Gastrocnemius medialis (tissue), 4 donors: ENCODE data around the gene BCL11B. TPM values are rescaled to one million over a fixed set of nuclear protein-coding genes. Genes with fewer than 3 reads are reported as not detected.

Experiments
- ATAC-seq, 2 donors: fragments of 150-250 bp; one replicate each; pipeline ENCODE4 v1.9.1; 2016
- DNase-seq, 2 donors: peaks; one replicate each; pipeline ENCODE4 v3.0.0-alpha.2; 2019
- H3K27ac ChIP-seq, 4 donors: fragments of 200-600 bp; sonication (generic); 1 replicate in 1 of 4; 2 replicates in 3 of 4; pipeline ENCODE4 v1.5.1; 2016 to 2018; ENCODE audit warnings: mild to moderate bottlenecking in 2 of 4, moderate library complexity in 1 of 4
- H3K27me3 ChIP-seq, 3 donors: fragments of 200-600 bp; sonication (generic) in 2 of 3; 1 replicate in 1 of 3; 2 replicates in 2 of 3; pipeline versions ENCODE4 v1.5.1 to v1.6.0; 2016 to 2019; ENCODE audit warnings: mild to moderate bottlenecking in 1 of 3, moderate library complexity in 1 of 3
- H3K36me3 ChIP-seq, 2 donors: fragments of 200-600 bp; sonication (generic) in 1 of 2; one replicate each; pipeline ENCODE4 v1.5.1; 2017 to 2018
- H3K4me1 ChIP-seq, 2 donors: fragments of 200-600 bp; sonication (generic) in 1 of 2; one replicate each; pipeline ENCODE4 v1.5.1; 2016 to 2017; ENCODE audit warnings: mild to moderate bottlenecking in 2 of 2
- H3K4me3 ChIP-seq, 4 donors: fragments of 200-600 bp; sonication (generic) in 3 of 4; 1 replicate in 1 of 4; 2 replicates in 3 of 4; pipeline ENCODE4 v1.5.1; 2016 to 2019; ENCODE audit warnings: mild to moderate bottlenecking in 2 of 4
- H3K9me3 ChIP-seq, 3 donors: fragments of 200-600 bp; sonication (generic) in 2 of 3; 1 replicate in 1 of 3; 2 replicates in 2 of 3; pipeline ENCODE4 v1.5.1; 2016 to 2019
- POLR2A ChIP-seq, 2 donors: fragments of 450-650 bp; IDR thresholded peaks; one replicate each; pipeline ENCODE4 v1.6.1; 2017; ENCODE audit warnings: antibody characterized with exemption in 2 of 2, mild to moderate bottlenecking in 2 of 2, moderate library complexity in 2 of 2
- in situ Hi-C, 4 donors: fragments of 200-750 bp; cut with MboI; loops; one replicate each; pipeline versions ENCODE4 v1.15.0 to v1.8.0; 2017; ENCODE audit warnings: low sequenced_read_pairs in 4 of 4
- intact Hi-C: fragments of 100-400 bp; cut with DNase I; formaldehyde crosslinking; loops from one replicate; pipeline ENCODE4 v1.15.1; 2023; ENCODE audit warnings: low total_unique reads
- total RNA-seq, 4 donors: library from RNA; depleted of rRNA; stranded (reverse); fragments of >200 nt; gene quantifications; one replicate each; pipeline versions ENCODE4 v1.1.0 to v1.2.3, GENCODE V29; 2016
- TF ChIP-seq, protein P1 (sequence below), 5 experiments: fragments of 450-650 bp in 3 of 5; fragments of 200-600 bp in 2 of 5; sonication (generic) in 2 of 5; IDR thresholded peaks in 4 of 5; conservative IDR thresholded peaks in 1 of 5; 1 replicate in 4 of 5; 2 replicates in 1 of 5; pipeline ENCODE4 v1.5.1; 2016 to 2019; ENCODE audit warnings: antibody characterized with exemption in 5 of 5, mild to moderate bottlenecking in 3 of 5, moderate library complexity in 3 of 5

BCL11B gene
- total RNA-seq, 4 donors from 2014 or later = 0.05 to 0.62 (median 0.18) TPM; not detected in 1

DNA sequence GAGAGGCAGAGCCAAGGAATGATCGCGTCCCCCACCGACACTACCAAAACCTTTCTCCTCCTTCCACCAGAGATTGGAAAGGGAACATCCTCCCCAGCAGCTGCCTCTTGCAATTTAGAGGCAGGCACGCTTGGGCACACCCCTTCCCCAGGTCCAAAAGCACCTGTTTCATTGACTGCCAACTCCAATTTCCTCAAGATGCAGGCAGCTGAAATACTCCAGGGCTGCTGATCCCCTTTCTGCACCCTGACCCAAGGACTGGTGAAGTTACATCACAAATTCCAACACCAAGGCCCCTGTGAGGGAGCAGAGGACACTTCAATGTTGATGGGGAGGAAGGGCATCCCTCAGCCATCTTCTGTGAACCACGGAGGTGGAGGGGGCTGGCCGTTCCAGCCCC, 33.8 kb downstream of the BCL11B start:
- no peaks in the 10 kb centered on the region for H3K4me1 ChIP-seq
- no peak for TF ChIP-seq POLR2A (IDR thresholded peaks at IDR 0.05)
- TF ChIP-seq, protein P1, sequence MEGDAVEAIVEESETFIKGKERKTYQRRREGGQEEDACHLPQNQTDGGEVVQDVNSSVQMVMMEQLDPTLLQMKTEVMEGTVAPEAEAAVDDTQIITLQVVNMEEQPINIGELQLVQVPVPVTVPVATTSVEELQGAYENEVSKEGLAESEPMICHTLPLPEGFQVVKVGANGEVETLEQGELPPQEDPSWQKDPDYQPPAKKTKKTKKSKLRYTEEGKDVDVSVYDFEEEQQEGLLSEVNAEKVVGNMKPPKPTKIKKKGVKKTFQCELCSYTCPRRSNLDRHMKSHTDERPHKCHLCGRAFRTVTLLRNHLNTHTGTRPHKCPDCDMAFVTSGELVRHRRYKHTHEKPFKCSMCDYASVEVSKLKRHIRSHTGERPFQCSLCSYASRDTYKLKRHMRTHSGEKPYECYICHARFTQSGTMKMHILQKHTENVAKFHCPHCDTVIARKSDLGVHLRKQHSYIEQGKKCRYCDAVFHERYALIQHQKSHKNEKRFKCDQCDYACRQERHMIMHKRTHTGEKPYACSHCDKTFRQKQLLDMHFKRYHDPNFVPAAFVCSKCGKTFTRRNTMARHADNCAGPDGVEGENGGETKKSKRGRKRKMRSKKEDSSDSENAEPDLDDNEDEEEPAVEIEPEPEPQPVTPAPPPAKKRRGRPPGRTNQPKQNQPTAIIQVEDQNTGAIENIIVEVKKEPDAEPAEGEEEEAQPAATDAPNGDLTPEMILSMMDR (IDR thresholded peaks at IDR 0.05 in 4 of 5, conservative IDR thresholded peaks at IDR 0.05 in 1 of 5) = no peak
- H3K27ac ChIP-seq = no peak overlapping the region
- intact Hi-C loops (no loop called here), in situ Hi-C loops (no loop called here)
- peaks cover 0 to 39% (median 7%) of the 10 kb centered on the region in 3 donors for H3K27me3 ChIP-seq
- peaks cover 0 to 5% (median 0%) of the 10 kb centered on the region in 3 donors for H3K9me3 ChIP-seq
- no peaks in the 10 kb centered on the region for H3K36me3 ChIP-seq
- no peak overlapping the region for H3K4me3 ChIP-seq
- DNase-seq = no peak
- no peak for ATAC-seq

DNA sequence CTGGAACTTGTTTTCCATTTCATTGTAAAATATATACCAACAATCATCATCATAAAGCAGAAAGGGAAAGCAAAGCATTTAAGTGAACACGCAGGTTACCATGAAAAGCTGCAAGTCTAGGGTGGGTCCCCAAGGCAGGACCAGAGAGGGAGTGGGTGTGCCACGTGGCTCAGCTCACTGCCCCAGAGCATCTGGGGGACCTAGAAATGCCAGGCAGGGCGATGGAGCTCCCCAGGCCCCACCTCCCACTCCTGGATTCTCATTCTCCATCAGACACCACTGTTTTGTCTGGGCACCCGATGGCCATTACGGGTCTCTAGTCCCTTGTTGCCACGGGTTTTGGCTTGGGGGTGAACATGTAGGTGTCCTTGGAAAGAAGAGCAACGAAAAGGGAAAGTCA, 34.7 kb downstream of the BCL11B start:
- H3K9me3 ChIP-seq = peaks cover 0 to 5% (median 0%) of the 10 kb centered on the region in 3 donors
- H3K27me3 ChIP-seq = peaks cover 2 to 30% (median 7%) of the 10 kb centered on the region in 3 donors
- no peak for TF ChIP-seq POLR2A (IDR thresholded peaks at IDR 0.05)
- TF ChIP-seq, protein P1 (IDR thresholded peaks at IDR 0.05 in 4 of 5, conservative IDR thresholded peaks at IDR 0.05 in 1 of 5) = no peak
- H3K4me1 ChIP-seq = no peaks in the 10 kb centered on the region
- no peak overlapping the region for H3K27ac ChIP-seq
- H3K36me3 ChIP-seq = no peaks in the 10 kb centered on the region
- intact Hi-C loops (no loop called here), in situ Hi-C loops (no loop called here)
- ATAC-seq (no peak), DNase-seq (no peak)
- no peak overlapping the region for H3K4me3 ChIP-seq

DNA sequence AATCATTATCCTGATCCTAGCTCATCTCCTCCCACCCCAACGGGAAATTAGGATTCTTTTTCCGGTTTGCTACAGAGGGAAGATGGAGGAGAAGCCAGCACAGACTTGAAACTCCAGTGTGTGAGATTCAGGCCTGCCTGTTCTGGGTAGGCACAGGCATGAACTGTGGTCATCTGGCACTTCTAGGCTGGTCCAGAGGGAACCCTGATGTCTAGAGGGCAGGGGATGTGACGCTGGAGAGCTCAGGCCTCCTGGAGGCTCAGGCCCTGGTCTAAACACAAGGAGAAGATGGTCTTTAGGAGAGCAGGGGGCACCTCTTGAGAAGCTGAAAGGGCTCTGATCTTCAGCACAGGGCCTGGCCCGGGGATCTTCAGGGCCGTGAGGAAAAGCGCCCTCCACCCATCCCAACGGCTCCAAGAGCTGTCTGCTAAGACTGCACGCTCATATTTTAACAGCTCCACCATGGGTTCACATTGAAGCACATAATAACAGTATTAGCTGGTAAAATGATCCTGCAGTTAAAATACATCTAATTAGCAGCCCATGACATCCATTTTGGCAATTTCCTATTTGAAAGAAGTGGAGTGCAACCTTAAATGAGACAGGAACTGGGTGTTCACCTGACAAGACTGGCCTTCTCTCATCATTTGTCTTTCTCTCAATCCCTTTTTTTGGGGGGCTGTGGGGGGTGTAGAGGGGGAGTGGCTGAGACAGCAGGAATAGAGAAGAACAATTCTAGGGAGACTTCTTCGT, 35.4 kb downstream of the BCL11B start:
- DNase-seq (no peak), ATAC-seq (no peak)
- H3K27me3 ChIP-seq = peaks cover 6 to 26% (median 8%) of the 10 kb centered on the region in 3 donors
- intact Hi-C loops (no loop called here), in situ Hi-C loops (no loop called here)
- H3K9me3 ChIP-seq = peaks cover 0 to 5% (median 0%) of the 10 kb centered on the region in 3 donors
- no peak overlapping the region for H3K4me3 ChIP-seq
- no peaks in the 10 kb centered on the region for H3K36me3 ChIP-seq
- no peak overlapping the region for H3K27ac ChIP-seq
- TF ChIP-seq, protein P1 (IDR thresholded peaks at IDR 0.05 in 4 of 5, conservative IDR thresholded peaks at IDR 0.05 in 1 of 5) = no peak
- no peak for TF ChIP-seq POLR2A (IDR thresholded peaks at IDR 0.05)
- H3K4me1 ChIP-seq = no peaks in the 10 kb centered on the region

DNA sequence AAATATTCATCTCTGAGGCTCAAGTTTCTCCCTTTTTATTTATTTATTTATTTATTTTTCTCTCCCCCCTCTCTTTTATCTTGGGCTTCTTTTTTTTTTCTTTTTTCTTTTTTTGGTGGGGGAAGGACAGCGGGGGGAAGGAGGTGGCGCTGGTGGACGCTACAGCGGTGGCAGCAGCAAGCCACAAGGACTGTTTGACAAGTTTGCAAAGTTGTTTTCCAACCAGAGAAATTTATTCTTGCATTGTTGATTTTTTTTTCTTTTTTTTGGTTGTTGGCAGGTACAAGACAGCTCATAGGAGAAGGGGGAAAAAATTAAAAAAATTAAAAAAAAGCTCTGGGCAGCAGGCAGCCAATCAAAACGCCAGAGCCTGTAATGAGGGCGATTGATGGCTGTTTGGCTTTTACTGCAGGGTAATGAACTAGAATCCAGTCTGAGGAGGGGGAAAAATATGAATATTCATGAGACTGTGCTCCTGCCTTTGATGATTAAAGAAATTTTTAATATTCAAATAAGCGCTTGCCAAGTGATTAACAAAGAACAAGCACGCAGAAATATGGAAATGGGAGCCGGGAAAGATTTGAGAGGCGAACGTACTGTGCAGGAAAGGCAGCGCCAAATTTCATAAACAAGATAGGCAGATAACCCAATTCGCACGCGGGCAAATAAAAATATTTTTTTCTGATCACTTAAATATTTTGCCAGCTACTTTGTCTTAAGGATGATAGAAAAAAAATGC, 36.2 kb downstream of the BCL11B start:
- no peaks in the 10 kb centered on the region for H3K36me3 ChIP-seq

More for the DNA sequence above, 36.2 kb downstream of the BCL11B start:
- ATAC-seq (no peak), DNase-seq (no peak)
- no peak overlapping the region for H3K4me3 ChIP-seq
- in situ Hi-C loops = no loop called here
- TF ChIP-seq, protein P1 (IDR thresholded peaks at IDR 0.05 in 4 of 5, conservative IDR thresholded peaks at IDR 0.05 in 1 of 5) = no peak
- TF ChIP-seq POLR2A (IDR thresholded peaks at IDR 0.05) = no peak
- H3K27me3 ChIP-seq = peaks cover 6 to 24% (median 10%) of the 10 kb centered on the region in 3 donors
- H3K9me3 ChIP-seq = peaks cover 0 to 5% (median 0%) of the 10 kb centered on the region in 3 donors
- H3K4me1 ChIP-seq = no peaks in the 10 kb centered on the region
- intact Hi-C loops = no loop called here
- no peak overlapping the region for H3K27ac ChIP-seq
